NCI-H2196 (cell line): ENCODE measurements around the gene ENO4.

Experiments used
- DNase-seq: peaks from one replicate; lab custom pipeline; 2025; ENCODE audit not compliant: unreplicated experiment; lab: John Stamatoyannopoulos, UW

The ENO4 gene

GRCh38 chr10:116910910-116911309 lies 61.6 kb downstream of the ENO4 start:
- DNase-seq = no peak

- no peak for DNase-seq
Observed at GRCh38 chr10:116912162-116912561, 62.9 kb downstream of the ENO4 start.

DNA sequence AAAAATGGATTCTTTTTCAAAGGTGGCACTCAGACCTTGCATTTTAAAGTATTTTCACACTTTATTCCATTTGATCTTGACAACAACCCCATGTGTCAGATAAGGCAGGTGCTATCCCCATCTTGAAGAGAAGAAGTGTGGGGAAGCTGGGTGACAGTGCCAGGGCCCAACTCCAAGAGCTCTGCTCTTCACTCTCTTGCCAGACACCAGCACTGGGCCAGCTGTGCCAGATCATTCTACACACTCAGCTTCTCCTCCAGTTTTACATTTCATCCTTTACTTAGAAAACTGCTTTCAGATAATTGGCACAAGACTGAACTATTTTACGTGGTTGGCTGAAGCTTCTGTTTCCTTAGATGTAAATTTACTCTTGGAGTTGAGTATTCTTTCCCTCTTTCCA lies 64.4 kb downstream of the ENO4 start:
- DNase-seq = no peak

DNA sequence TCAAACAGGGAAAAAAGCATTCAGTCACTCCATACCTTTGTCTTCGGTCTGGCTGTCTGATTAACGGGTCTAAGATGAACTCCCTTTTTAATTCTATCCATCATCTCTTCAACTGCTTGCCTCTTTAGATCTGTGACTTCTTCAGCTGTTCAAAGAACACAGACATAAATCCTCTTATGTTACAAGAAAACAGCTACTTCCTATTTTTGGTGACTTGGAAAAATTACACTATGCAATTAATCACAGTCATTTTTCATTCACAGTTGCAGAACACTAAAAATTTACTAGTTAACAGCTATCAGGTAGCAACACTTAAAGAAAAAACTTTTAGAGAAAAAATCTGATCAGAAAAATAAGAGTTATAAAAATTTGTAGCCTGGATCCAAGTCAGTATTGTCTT lies 66.0 kb downstream of the ENO4 start:
- no peak for DNase-seq

DNA sequence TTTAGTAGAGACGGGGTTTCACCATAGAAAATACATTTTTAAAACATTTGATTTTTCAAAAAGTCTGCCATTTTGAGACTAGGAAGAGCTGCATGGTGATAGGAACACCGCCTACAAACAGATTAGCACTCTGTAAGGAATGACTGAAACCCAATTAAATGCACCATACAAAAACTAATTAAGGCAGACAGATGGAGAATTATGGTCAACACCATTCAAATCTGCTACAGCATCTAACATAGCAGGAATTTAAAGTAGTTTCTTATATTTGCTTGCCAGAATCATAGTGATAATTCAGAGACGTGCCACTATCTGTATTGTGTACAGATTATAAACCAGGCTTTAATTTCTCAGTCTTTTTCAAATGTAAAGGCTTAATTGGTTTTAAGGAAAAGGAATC lies 68.2 kb downstream of the ENO4 start:
- DNase-seq = no peak

GRCh38 chr10:116918583-116918982 lies 69.3 kb downstream of the ENO4 start:
- DNase-seq = no peak

DNA sequence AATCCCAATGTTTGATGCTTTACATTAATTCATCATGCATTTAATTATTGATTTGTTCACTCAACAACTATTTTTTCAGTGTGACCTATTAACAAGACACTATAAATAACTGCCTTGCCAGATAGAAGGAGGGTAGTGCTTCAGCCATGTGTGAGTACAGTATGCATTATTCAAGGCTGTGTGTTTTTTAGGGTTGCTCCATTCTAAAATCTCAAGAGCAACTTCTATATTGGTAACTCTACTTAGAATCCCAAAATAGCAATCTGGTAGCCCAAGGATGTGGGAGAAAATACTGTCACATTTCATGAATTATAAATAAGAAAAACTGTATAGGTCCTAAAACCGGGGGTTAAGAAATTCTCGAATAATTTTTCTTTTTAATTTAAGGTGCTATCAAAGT lies 69.9 kb downstream of the ENO4 start:
- no peak for DNase-seq

- no peak for DNase-seq
Observed at GRCh38 chr10:116919706-116920105, 70.4 kb downstream of the ENO4 start.

- DNase-seq = no peak
Observed at GRCh38 chr10:116925056-116925455, 75.8 kb downstream of the ENO4 start.

DNA sequence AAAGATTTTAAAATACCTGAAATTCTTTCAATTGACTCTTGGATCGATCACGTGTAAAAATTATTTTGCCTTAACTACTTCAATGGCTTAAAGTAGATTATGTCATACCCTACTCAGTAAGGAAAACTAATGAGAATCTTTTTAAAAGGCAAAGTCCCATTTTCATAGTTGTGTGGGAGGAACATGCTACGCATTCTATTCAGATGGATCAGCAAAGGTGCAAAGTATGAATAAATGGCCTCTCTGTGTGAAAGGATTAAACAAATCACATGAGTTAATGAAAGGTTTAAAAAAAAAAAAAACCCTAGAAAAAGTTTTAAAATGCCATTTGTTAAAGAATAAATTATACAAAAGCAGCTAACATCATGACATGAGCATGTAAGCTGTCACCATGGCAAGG lies 77.1 kb downstream of the ENO4 start:
- no peak for DNase-seq

- DNase-seq = no peak
Observed at GRCh38 chr10:116931806-116932205, 82.5 kb downstream of the ENO4 start.
